HG02981 (cell line): ENCODE measurements around the gene PCP4.

Source experiments
- ATAC-seq: cut with Tn5 transposase; IDR thresholded peaks from one replicate; pipeline ENCODE4 v1.9.1; 2021; ENCODE audit warnings: mild to moderate bottlenecking, moderate library complexity; ENCODE audit not compliant: unreplicated experiment

Gene PCP4

DNA sequence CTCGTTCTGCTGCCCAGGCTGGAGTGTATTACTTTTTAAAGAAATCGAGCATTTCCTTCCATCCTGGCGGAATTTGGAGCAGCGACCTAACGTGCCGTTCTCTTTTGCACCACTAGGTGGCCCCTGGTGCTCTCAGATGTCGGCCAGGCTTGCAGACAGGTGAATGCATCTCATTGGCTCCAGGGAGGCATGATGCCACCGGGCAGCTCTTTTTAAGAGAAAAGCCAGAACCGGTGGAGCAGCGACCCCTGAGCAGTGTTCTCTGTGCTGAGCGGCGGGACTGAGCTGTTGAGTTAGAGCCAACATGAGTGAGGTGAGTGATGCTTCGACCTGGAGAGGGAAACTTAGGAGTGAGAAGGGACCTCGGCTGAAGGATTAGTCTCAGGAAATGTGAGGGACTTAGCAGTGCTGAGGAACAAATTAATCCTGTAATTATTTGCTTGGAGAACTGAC is at the start of gene PCP4:
TSS of gene PCP4 (plus strand) at position 241 of the 453 bp plus-strand sequence. CDS start at position 305, 64 bp downstream.
- no peak for ATAC-seq

DNA sequence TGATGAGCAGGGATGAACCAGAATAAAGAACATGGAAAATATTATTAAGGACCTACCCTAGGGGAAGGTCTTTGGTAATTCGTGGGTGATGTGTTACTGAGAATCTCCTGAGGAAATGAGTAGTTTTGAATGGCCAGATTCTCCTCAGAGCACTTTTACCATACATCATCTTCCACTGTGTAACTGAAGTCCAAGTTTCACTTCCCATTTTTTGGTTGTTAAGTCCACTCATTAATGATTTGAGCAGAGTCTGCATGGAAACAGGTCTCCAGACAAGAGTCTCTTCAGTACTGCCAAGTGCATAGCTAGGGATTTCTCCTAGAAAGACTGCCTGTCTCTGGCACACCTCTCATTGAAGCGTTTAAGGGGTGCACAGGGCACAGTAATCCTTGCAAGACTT is 48.7 kb upstream of the PCP4 start:
- ATAC-seq = no peak

DNA sequence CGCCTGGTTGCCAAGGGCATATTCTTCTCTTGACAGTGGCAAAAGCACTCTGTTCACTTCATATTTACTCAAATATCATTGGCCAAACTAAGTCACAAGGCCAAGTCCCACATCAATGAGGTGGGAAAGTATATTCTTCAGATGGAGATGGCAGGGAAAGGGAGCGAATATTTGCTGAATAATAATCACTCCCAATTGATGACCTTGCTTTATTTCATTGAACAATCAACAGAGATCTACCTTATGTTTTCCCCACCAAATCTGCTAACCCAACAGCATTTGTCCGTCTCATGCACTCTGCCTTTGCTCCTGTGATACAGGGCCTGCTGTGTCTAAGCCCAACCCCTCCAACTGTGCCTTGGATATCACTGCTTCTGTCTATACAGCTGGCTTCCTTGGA is 45.2 kb upstream of the PCP4 start:
- no peak for ATAC-seq

DNA sequence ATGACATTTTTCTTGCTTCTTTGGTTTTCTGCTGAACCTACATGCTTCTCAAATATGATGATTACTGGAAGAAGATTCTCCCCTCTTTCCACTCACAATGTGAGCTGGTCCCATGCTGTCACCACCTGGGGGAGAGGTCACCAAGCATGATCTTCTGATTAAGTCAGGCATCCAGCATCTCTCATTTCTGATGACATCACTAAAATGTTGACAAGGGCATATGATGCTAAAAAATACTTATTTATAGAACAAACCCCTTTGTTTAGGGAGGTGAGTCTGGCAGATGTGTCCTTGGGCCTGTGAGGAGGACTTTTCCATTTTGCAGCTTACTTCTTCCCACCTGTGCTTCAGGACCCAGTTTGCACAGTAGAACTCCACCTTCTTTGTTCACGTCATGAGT is 42.0 kb upstream of the PCP4 start:
- no peak for ATAC-seq

DNA sequence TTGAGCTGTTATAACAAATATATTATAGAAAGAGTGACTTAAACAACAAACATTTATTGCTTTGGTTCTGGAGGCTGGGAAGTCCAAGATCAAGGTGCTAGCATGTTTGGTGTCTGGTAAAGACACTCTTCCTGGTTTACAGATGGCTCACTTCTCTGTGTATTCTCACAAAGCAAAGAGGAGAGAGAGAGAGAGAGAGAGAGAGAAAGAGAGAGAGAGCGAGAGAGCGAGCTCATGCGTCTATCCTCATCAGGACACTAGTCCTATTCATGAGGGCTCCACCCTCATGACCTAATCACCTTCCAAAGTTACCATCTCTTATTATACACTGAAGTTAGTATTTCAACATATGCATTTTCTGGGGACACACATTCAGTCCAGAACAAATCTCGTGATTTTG is 32.7 kb upstream of the PCP4 start:
- ATAC-seq = no peak

DNA sequence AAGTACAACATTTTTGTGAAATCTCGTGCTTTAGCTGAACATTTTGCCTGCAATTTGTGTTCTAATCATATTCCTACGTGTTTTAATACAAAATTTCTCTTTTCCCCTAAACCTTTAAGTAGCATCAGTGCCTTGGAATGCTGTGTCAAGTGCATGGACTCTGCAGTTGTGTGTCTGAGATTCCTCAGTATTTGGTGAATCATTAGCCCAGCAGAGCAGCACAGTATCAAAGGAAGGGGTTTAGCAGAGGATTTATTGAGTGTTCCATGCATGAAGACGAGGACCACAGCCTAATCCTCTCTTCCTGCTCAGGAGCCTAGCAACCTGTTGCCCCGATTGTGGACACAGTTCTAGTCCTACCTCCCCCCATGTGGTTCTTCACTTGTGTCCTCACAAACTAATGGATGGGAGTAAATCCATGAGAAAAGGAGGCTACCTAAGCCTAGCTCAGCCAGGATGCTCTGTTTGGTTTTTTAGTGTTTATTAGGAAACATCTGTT is 29.3 kb upstream of the PCP4 start:
- ATAC-seq = no peak

DNA sequence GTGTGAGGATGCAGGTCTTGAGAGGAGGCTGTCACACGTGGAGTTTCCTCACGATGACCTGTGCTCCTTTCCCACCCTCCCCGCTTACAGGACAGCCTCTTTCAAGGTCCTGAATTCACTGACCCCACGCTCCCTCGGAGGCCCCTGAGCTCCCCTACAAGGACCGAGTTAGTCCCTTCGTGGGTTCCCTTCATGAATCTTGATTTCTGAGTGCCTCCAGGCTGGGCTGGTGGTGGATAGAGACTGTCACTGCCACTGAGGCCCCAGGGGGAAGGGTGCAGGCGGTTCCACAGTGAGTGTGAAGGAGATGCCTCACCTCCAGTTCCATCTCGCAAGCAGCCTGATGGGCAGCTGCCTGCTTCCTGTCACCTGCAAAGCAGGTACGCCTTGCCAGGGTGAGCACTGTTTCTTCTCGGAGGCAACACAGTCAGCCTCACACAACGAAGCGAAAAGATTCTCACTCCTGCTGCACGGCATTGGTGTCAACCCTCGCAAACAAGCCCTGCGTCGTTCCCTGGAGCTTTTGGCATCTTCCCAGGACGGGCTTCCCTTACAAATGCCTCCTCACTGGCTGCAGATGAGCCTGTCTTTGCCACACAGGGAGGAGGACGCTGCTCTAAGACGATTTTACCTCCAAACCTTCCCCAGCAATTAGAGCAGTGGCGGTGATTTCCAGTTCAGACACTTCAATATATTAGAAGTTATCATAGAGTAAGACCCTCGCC is 26.7 kb upstream of the PCP4 start:
- no peak for ATAC-seq

DNA sequence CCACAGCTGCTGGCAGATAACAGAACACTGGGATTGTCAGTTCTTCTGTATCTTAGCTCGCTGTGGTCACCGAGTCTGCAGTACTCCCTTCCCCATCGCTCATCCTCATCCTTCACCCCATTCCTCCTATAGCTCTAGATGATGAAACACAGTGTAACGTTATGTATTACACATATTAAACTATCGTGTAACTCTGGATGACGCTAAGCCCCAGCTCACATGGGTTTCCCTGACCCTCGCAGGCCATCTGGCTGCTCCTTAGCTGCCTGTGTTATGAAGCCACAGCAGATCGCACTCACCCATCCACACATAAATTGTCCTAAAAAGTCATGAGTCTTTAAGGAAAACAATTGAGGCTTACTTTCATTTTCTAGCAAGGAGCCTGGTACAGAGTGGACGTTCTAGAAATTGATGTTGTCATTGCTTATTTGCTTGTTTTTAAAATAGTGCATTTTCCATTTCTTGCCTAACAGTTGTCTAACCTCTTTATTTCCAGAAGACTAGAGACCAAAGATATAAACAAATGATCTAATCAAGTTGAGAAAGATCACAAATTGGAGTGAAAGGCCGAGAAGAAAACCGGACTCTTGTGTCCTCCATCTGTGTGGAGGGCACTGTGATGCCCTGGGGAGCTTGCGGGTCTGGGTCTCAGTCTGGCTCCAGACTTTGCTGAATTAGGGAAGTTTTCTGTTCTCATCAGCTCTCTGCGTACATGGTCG is 24.3 kb upstream of the PCP4 start:
- ATAC-seq = no peak

DNA sequence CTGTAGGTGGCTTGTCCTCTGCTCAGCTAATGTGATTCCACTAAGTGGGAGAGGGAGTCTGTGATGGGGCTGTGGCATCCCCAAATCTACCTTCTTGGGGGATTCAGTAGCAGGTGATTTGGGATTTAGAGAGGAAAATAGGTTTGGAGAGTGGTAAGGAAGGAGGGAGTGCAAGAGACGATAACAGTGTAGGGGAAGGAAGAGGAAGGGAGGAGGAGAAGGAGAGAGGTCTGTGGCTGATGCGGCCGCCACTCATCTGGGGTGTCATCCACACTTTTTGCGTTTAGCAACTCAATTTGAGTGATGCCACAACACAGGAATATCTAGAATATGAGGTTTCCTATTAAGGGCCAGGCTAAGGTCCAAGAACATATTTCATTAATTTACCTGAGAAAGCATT is 23.8 kb upstream of the PCP4 start:
- ATAC-seq = no peak

DNA sequence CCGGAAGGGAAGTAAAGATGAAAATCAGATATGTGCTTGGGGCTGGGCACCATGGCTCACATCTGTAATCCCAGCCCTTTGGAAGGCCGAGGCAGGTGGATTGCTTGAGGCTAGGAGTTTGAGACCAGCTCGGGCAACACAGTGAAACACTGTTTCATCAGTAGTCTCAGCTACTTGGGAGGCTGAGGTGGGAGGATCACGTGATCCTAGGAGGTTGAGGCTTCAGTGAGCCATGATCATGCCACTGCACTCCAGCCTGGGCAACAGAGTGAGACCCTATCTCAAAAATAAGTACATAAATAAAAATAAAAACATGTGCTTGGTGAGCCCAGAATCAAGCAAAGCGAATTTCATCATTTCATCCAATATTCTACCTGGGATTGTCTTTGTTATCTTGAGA is 23.3 kb upstream of the PCP4 start:
- ATAC-seq = no peak

DNA sequence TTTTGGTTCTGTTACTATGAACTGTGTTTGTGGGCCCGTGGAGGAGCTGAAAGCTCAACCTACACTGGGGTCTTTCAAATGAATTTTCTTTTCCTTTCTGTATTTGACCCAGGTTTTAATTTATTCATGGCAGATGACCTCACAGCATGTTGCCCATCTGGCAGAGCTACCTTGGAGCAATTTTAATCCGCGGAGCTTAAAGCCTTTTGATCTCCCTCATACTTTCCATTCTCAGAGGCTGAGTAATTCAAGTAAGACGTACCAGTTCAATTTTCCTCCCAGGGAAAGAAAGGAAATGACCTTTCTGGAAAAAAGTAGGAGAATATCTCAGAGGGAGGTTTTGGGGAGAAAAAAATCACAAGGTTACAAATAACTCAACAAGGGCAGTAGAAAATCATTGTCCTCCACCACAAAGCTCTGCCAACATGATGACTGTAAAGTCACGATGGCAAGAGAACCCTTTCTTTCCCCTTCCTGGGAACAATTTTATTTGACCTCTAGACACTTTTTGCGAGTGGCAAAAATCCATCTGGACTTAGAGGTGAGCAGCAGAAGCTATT is 21.6 kb upstream of the PCP4 start:
- no peak for ATAC-seq

DNA sequence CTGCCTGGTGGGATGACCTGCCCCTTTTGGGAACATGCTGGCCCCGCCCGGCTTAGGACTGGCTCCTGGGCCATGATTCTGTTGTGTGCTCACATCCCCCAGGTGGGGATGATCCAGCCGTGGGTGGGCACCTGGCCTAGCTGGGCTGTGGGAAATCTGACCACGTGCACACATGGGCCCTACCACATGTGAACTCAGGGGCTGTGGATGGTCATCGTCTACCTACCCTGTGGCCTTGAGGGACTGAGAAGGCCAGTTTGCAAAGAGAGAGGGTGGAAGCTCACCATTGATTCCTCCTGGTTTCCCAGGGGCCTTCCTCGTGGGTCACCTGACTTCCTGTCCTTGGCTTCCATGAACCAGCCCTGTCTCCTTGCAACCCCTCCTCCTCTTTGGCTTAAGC is 19.4 kb upstream of the PCP4 start:
- no peak for ATAC-seq

DNA sequence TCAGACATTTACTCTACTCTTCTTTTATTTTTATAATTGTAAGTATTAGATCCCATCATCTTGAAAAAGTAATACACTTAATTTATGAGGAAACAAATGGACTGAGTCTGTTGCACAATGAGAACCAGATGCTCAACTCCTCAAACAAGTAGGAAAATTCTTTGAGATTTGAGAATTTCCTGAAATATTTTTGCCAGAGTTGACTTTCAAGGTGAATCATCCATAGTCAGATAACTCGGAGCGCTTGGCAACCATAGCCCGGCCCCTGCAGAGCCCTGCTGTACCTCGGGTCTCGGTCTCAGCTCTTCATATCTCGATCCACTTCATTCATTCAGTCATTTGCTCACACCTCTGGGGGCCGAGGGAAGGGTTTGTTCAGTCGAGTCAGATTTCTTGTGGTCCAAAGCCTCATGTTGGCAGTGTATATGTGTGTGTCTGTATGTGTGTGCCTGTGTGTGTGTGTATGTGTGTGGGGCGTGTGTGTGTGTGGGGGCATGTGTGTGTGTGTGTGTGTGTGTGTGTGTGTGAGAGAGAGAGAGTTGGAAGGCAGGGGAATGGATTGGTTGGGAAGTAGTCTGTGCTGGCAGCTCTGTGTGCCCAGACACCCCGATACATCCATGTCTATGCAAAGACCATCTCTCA is 18.1 kb upstream of the PCP4 start:
- ATAC-seq = no peak

DNA sequence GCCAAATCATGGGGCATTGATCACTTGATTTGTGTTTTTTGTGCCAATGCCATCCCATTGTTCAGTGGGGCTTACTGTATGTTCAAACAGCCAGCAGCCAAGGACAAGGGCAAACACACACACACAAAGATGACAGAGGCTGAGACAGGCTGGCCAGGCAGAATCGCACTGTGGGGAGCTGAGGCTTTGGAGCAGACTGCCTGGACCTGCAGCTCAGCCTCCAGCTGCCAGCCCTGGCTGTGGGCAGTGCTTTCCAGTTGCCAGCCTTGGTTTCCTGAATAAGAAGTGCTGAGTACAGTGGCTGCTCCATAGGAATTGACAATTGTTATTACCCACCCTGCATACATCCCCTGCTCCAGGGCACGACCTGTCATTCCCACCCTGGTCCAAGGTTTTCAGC is 16.9 kb upstream of the PCP4 start:
- ATAC-seq = no peak

DNA sequence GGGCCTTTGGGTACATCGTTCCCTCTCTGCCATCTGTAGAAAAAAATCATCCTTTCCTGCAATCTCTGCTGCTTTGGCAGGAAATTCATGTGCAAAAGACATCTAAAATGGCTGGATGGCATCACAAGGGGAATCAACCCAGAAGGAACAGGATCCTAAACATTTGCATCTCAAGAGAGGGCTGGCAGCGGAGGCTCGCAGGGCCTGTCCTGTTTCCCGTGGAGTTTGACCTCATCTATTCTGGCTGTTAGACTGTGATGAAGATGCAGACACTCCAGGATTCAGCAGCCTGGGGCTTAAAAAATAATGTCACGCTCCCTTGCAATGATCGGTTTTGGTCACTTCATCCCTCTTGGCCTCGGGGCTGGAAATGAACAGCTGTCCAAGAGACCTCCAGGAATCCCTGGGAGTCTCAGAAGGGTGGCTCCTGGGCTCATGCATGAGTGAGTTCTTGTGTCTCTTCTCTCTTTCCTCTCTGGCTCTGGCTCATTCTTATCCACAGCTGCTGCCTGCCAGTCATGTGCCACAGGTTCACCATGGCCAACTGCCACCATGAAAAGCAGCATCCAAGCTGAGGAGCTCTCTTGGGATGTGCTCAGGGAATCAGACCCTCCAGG is 16.1 kb upstream of the PCP4 start:
- no peak for ATAC-seq

DNA sequence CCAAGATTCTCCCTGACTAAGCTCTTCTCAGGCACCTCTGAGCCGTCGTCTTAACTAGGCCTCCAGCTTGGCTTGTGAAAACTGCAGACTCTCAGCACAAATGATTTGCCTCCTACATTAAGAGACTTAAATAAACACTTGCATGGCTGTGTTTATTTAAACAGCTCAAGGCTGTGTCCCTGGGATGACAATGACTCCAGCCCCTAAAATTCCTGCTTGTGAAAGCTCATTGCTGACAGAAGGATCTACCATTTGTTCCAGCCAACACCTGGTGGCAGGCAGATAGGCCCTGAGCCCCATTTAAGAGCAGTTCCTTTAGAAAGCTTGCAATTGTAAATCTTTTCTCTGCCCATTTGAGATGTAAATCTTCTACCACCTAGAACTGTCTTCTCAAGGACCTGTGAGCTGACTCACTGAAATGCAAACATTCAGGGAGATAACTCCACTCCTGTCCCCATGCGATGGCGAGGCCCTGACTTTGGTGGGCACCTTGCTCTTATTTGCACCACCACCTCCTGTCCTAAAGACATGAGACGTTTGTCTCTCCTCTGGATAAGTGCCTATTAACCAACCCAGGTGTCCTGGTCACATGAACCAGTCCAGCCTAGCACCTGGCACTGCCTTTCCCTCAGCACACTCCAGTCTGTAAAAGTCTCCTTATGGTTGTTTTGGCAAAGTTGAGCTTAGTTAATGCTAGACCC is 15.1 kb upstream of the PCP4 start:
- no peak for ATAC-seq

DNA sequence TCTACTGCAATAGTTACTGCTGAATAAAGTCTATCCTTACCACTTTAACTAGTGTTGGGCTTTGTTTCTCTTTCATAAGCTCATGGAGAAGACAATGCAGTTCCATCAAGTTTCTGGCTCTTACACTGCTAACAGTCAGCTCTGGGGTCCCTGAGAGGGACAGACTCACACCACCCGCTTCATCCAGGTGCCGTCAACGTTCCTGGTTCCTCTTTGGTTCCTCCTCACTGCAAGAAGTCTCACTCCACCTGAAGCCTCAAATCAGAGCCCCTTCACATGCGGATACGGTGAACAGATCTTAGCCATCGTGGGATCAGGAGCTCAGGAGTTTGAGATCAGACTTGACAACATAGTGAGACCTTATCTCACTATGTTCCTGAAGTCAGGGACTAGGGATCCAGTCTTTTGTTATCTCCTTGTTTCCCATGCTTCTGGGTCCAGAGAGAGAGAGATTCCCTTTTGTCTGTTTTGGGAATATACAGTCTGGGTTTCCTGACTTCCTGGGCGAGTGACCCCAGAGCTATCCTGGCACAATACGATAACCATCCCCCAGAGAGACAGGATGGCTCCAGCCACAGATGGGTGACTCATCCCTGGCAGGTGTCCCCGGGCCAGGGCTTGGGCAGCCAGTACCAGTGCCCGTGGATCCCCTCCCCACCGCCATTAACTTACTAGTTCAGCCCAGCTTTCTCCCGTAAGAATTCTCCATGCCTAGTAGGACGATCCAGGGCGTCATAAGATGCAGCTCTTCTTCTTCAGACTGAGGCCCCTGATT is 14.3 kb upstream of the PCP4 start:
- ATAC-seq = no peak

DNA sequence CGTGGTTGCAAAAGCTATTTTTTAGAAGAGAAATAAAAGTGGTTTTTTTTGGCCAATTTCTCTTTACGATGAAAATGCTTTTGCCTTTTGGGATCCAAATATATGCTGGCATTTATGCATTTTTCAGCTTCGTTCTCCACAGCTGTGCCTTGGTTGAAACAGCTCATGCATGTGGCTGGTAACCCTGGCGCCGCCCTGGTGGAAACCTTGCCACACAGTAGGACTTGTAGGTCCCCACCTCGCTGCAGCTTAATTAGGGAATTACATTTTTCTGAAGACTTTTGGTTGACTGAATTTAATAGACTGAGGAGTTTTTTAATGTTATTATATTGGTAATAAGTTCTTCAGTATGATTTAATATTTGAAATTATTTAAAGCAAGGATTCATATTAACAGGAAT is 12.7 kb upstream of the PCP4 start:
- no peak for ATAC-seq

DNA sequence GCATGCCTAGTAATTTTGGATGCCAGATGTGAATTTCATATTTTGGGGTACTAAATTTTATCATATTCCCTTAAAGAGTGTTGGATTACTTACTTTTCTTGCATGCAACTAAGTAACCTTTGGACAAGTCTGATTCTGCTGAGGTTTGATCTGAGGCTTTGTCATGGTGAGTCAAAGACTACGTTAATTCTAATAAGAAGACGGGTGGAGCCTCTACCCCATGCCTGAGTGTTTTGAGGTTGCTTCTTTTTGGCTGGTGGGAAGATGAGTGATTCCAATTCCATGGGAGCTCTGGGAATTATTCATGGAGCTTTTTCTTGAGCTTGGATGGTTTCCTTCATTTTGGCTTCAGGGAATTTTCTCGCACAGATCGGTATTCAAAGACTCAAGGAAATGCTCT is 11.6 kb upstream of the PCP4 start:
- no peak for ATAC-seq

DNA sequence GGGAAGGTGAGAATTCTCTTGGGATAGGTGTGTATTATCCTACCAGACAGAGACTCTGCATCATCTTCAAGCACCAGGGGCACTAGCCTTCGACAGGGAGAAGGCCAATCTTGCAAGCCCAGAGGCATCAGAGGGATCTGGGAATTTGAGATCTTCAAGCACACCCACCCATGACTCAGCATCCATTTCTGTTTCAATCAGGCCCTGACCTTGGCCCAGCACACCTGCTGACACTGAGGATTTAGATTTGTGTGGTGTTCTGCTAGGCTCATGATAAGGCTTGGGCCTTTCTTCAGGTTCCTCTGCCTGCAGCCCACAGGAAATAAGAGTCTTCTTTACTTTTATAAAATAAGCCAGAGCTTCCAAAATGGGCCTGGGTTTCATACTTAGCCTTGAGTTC is 6.6 kb upstream of the PCP4 start:
- no peak for ATAC-seq
